ENCODE measurements around the gene MRPL19. TPM values are rescaled to one million over a fixed set of nuclear protein-coding genes. Genes with fewer than 3 reads are reported as not detected.
A peak's percentile ranks its signal among the peaks of the same experiment; 100 is the strongest.

Gene MRPL19
- total and polyA plus RNA-seq, 10 of the 15 experiments (the other 5 are each of a cell fraction or from before 2014, with no cell fraction given) = 13.1 to 99.0 (median 56.6) TPM

- no peak for TF ChIP-seq ESRRA (IDR thresholded peaks at IDR 0.05; ENCODE audit: low read length)
- TF ChIP-seq NR2C2 (IDR thresholded peaks at IDR 0.05; ENCODE audit: borderline replicate concordance, control insufficient read depth, insufficient read length, low read depth) = no peak
- no peak for TF ChIP-seq NFIC (IDR thresholded peaks at IDR 0.05; ENCODE audit: low read depth, low read length)
- no peak for TF ChIP-seq JUND (IDR thresholded peaks at IDR 0.05; ENCODE audit: low read depth, low read length)
- TF ChIP-seq ZNF217 (IDR thresholded peaks at IDR 0.05) = peak; percentile 84
- peak; percentile 63; the same call in 1 of the 2 replicates for TF ChIP-seq EED (IDR thresholded peaks at IDR 0.05; ENCODE audit: low read depth)
- no peak for TF ChIP-seq RAD51 (IDR thresholded peaks at IDR 0.05)
- TF ChIP-seq, protein P1, sequence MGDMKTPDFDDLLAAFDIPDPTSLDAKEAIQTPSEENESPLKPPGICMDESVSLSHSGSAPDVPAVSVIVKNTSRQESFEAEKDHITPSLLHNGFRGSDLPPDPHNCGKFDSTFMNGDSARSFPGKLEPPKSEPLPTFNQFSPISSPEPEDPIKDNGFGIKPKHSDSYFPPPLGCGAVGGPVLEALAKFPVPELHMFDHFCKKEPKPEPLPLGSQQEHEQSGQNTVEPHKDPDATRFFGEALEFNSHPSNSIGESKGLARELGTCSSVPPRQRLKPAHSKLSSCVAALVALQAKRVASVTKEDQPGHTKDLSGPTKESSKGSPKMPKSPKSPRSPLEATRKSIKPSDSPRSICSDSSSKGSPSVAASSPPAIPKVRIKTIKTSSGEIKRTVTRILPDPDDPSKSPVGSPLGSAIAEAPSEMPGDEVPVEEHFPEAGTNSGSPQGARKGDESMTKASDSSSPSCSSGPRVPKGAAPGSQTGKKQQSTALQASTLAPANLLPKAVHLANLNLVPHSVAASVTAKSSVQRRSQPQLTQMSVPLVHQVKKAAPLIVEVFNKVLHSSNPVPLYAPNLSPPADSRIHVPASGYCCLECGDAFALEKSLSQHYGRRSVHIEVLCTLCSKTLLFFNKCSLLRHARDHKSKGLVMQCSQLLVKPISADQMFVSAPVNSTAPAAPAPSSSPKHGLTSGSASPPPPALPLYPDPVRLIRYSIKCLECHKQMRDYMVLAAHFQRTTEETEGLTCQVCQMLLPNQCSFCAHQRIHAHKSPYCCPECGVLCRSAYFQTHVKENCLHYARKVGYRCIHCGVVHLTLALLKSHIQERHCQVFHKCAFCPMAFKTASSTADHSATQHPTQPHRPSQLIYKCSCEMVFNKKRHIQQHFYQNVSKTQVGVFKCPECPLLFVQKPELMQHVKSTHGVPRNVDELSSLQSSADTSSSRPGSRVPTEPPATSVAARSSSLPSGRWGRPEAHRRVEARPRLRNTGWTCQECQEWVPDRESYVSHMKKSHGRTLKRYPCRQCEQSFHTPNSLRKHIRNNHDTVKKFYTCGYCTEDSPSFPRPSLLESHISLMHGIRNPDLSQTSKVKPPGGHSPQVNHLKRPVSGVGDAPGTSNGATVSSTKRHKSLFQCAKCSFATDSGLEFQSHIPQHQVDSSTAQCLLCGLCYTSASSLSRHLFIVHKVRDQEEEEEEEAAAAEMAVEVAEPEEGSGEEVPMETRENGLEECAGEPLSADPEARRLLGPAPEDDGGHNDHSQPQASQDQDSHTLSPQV (IDR thresholded peaks at IDR 0.05) = 0 out of 2 replicates have a peak, but pooled peaks have one; percentile 26
- TF ChIP-seq STAT1 (conservative IDR thresholded peaks at IDR 0.05) = no peak
- TF ChIP-seq, protein P2, sequence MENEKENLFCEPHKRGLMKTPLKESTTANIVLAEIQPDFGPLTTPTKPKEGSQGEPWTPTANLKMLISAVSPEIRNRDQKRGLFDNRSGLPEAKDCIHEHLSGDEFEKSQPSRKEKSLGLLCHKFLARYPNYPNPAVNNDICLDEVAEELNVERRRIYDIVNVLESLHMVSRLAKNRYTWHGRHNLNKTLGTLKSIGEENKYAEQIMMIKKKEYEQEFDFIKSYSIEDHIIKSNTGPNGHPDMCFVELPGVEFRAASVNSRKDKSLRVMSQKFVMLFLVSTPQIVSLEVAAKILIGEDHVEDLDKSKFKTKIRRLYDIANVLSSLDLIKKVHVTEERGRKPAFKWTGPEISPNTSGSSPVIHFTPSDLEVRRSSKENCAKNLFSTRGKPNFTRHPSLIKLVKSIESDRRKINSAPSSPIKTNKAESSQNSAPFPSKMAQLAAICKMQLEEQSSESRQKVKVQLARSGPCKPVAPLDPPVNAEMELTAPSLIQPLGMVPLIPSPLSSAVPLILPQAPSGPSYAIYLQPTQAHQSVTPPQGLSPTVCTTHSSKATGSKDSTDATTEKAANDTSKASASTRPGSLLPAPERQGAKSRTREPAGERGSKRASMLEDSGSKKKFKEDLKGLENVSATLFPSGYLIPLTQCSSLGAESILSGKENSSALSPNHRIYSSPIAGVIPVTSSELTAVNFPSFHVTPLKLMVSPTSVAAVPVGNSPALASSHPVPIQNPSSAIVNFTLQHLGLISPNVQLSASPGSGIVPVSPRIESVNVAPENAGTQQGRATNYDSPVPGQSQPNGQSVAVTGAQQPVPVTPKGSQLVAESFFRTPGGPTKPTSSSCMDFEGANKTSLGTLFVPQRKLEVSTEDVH (IDR thresholded peaks at IDR 0.05; ENCODE audit: low read depth, partially characterized antibody) = no peak
- TF ChIP-seq POLR2A (IDR thresholded peaks at IDR 0.05; ENCODE audit: low read depth, low read length) = peak; percentile 96
- TF ChIP-seq YBX1 (IDR thresholded peaks at IDR 0.05) = no peak
- TF ChIP-seq ZZZ3 (IDR thresholded peaks at IDR 0.05; ENCODE audit: control insufficient read depth, insufficient read length, low read depth) = no peak
- TF ChIP-seq CHD2 (IDR thresholded peaks at IDR 0.05; ENCODE audit: borderline replicate concordance, low read depth, low read length) = no peak; the same call in 1 of the 2 replicates
- TF ChIP-seq ZNF24 (IDR thresholded peaks at IDR 0.05) = peak; percentile 58; the same call in 1 of the 2 replicates
- no peak; the same call in 1 of the 2 replicates for TF ChIP-seq POLR2AphosphoS2 (IDR thresholded peaks at IDR 0.05; ENCODE audit: low read depth, low read length)
- peak; percentile 7; the same call in 1 of the 2 replicates for TF ChIP-seq CREM (IDR thresholded peaks at IDR 0.05; ENCODE audit: low read depth)
- 0 out of 2 replicates have a peak, but pooled peaks have one; percentile 34 for TF ChIP-seq BMI1 (IDR thresholded peaks at IDR 0.05; ENCODE audit: borderline replicate concordance)
- no peak; the same call in 1 of the 2 replicates for TF ChIP-seq CBX5 (IDR thresholded peaks at IDR 0.05; ENCODE audit: low read depth)
- TF ChIP-seq, protein P3, sequence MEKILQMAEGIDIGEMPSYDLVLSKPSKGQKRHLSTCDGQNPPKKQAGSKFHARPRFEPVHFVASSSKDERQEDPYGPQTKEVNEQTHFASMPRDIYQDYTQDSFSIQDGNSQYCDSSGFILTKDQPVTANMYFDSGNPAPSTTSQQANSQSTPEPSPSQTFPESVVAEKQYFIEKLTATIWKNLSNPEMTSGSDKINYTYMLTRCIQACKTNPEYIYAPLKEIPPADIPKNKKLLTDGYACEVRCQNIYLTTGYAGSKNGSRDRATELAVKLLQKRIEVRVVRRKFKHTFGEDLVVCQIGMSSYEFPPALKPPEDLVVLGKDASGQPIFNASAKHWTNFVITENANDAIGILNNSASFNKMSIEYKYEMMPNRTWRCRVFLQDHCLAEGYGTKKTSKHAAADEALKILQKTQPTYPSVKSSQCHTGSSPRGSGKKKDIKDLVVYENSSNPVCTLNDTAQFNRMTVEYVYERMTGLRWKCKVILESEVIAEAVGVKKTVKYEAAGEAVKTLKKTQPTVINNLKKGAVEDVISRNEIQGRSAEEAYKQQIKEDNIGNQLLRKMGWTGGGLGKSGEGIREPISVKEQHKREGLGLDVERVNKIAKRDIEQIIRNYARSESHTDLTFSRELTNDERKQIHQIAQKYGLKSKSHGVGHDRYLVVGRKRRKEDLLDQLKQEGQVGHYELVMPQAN (conservative IDR thresholded peaks at IDR 0.05) = peak; percentile 80
- peak; percentile 58 for TF ChIP-seq MEF2B (IDR thresholded peaks at IDR 0.05; ENCODE audit: partially characterized antibody, poor library complexity, severe bottlenecking)
- no peak for TF ChIP-seq SREBF1 (IDR thresholded peaks at IDR 0.05; ENCODE audit: low read length)
Measured at GRCh38 chr2:75710577-75711253, 64.1 kb downstream of the MRPL19 start, which contains the start of gene GCFC2 (continued).
